Spinal cord (tissue), 10 donors: ENCODE measurements around the gene TES. TPM values are rescaled to one million over a fixed set of nuclear protein-coding genes. Genes with fewer than 3 reads are reported as not detected.
A peak's percentile ranks its signal among the peaks of the same experiment; 100 is the strongest.

Source experiments
- DNase-seq, 6 donors: peaks; one replicate each; pipeline versions ENCODE4 v3.0.0 to v3.0.0-alpha.2; 2013 to 2015; ENCODE audit warnings: low spot score in 6 of 6, low read depth in 4 of 6
- H3K27ac ChIP-seq: one replicate; pipeline ENCODE4 v1.5.1; 2013; ENCODE audit warnings: low read depth, low read length, control low read depth
- H3K27me3 ChIP-seq: one replicate; pipeline ENCODE4 v1.6.1; 2013; ENCODE audit warnings: low read length; ENCODE audit not compliant: control insufficient read depth, insufficient read depth
- H3K36me3 ChIP-seq: one replicate; pipeline ENCODE4 v1.6.1; 2013; ENCODE audit warnings: low read length; ENCODE audit not compliant: control insufficient read depth, insufficient read depth
- H3K4me1 ChIP-seq: one replicate; pipeline ENCODE4 v1.6.1; 2013; ENCODE audit warnings: low read length; ENCODE audit not compliant: control insufficient read depth, insufficient read depth
- H3K4me3 ChIP-seq: one replicate; pipeline ENCODE4 v1.5.1; 2013; ENCODE audit warnings: low read depth, low read length, control low read depth
- H3K9me3 ChIP-seq: one replicate; pipeline ENCODE4 v1.6.1; 2013; ENCODE audit warnings: low read length; ENCODE audit not compliant: control insufficient read depth, insufficient read depth
- WGBS: methylation state at CpG from one replicate; pipeline ENCODE4 v1.1.5; 2013; ENCODE audit warnings: missing lambda C conversion rate; ENCODE audit not compliant: insufficient coverage; 5-methylcytosine and 5-hydroxymethylcytosine counted together
- polyA plus RNA-seq, 2 donors: library from polyadenylated mRNA; unstranded; fragments of 120-200 nt; gene quantifications; one replicate each; pipeline ENCODE4 v1.2.1, GENCODE V29; 2013; ENCODE audit not compliant: insufficient read length in 2 of 2
- total RNA-seq, 2 donors: library from RNA; depleted of rRNA in 1 of 2; stranded (reverse); fragments of 120-200 nt in 1 of 2; fragments of >200 nt in 1 of 2; gene quantifications; one replicate each; pipeline versions ENCODE4 v1.2.3 to v1.2.4, GENCODE V29; 2013 to 2014
- donor health status: healthy.

The TES gene
- total and polyA plus RNA-seq, 4 donors: 13.1 to 35.4 (median 21.0) TPM

DNA sequence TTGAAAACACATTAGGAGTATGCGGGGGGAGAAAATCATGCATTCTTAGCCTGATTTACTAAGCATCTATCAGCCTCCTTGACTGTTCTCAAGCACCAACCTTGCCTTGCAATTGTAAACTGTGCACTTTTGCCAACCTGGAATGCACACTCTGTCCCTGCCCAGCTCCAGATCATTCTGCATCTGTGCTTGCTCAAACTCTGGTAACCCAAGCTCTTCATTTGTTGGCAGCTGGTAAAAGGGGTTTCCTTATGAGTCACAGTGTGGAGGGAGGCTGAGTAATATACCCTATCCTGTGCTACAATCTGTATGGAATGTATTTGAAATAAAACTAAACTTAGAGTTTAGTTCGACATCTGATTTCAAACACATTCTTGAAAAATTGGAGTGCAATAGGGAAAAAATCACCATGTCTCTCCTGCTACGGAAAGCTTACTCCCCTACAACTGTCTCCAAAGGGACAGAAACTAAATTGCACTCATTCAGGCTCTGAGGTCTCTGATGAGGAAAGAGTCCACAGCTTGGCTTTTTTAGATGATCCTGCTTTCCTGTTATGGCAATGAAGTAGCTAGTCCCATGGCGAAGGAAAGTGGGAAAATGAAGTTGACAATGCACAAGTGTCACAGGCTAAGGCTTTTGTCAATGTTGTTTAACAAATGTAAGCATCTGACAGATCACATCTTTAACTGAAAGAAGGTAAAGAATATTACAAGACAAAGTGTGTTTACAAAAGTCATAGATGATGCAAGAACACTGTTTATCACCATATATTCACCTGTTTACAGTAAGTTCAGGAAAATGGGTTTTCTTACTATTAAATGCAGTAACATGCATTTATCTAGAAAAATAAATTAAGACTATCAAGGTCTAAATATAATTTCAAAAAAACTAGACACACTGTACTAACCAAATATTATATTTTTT lies 61.9 kb downstream of the TES start:
- Histone ChIP-seq H3K27me3 (no peaks in the 10 kb centered on the region), H3K36me3 (no peaks in the 10 kb centered on the region), H3K4me3 (no peak overlapping the region), H3K27ac (no peak overlapping the region), H3K9me3 (no peaks in the 10 kb centered on the region), H3K4me1 (no peaks in the 10 kb centered on the region)
- DNase-seq: peak in 1 of 6 donors; percentile 14
- WGBS: 88% methylated on average over 3 of the region's 4 CpGs

DNA sequence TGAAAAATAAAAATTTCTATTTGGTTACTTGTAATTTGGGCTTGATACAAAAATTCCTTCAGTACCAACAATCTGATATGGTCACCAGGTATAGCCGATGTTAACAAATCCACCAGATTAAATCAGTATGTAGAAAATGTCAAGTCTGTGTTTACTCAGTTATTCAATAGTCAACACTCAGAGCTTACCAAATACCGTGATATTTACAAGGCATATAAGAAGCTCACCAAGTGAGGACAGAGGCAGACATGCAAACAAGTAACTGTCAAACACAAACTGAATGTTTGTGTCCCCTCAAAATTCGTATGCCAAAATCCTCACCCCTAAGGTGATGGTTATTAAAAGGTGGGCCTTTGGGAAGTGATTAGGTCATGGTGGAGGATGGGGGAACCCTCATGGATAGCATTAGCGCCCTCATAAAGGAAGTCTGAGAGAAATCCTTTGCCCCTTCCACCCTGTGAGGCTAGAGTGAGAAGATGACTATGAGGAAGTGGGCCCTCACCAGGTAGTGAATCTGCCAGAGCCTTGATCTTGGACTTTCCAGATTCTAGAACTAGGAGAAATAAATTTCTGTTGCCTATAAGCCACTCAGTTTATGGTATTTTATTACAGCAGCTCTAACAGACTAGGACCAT lies 63.1 kb downstream of the TES start:
- no peak for DNase-seq
- Histone ChIP-seq H3K27ac (no peak overlapping the region), H3K36me3 (no peaks in the 10 kb centered on the region), H3K9me3 (no peaks in the 10 kb centered on the region), H3K4me3 (no peak overlapping the region), H3K27me3 (no peaks in the 10 kb centered on the region), H3K4me1 (no peaks in the 10 kb centered on the region)
- 0% methylated on average over 2 of the region's 4 CpGs for WGBS

DNA sequence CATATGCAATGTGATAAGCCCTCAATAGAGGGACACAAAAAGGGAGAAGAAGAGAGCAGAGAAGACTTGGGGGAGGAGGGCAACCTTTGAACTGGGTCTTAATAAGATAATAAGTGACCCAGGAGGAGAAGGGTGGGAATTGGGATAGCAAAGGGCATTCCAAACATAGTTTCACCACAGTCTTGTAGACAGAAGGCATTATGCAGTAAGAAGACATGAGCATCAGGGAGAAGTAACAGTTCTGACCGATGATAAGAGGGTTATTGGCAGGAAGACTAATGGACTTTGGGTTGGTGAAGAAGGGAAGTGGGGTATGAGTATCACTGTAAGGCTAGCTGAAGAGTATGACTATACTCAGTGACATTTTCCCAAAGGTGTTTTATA lies 63.6 kb downstream of the TES start:
- no peaks in the 10 kb centered on the region for H3K4me1 ChIP-seq
- H3K9me3 ChIP-seq: no peaks in the 10 kb centered on the region
- H3K27me3 ChIP-seq: no peaks in the 10 kb centered on the region
- no peak overlapping the region for H3K27ac ChIP-seq
- DNase-seq: no peak
- H3K4me3 ChIP-seq: no peak overlapping the region
- WGBS: no CpG with 5 or more reads among the region's 1 CpG
- no peaks in the 10 kb centered on the region for H3K36me3 ChIP-seq

DNA sequence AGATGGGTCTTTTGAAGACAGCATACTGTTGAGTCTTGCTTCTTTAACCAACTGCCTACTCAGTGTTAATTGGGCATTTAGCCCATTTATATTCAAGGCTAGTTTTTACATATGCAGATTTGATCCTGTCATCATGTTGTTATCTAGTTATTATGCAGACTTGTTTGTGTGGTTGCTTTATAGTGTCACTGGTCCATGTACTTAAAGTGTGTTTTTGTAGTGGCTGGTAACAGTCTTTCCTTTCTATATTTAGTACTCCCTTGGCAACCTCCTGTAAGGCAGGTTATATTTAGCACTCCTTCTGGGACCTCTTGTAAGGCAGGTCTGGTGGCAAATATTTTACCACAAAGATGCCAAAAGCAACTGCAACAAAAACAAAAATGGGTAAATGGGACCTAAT lies 66.7 kb downstream of the TES start:
- Histone ChIP-seq H3K36me3 (no peaks in the 10 kb centered on the region), H3K27me3 (no peaks in the 10 kb centered on the region), H3K4me1 (no peaks in the 10 kb centered on the region), H3K4me3 (no peak overlapping the region), H3K27ac (no peak overlapping the region), H3K9me3 (no peaks in the 10 kb centered on the region)
- no peak for DNase-seq

DNA sequence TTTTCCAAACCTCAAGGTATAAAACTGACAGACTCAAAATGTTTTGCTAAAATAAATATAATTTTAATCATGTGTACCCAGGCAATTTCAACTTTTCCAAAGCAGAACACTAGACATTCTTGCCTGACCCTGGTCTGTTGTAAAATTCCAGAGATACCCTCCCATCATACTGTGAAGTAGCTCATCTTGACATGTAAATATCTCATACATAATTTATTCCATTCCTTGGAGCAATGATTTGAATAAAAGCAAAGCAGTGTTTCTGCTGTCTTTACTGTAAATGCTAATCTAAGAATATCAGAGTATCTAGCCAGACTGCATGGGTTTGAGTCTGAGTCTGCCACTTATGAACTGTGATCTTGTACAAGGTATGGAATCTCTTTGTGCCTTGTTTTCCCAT lies 68.9 kb downstream of the TES start:
- Histone ChIP-seq H3K9me3 (no peaks in the 10 kb centered on the region), H3K27me3 (no peaks in the 10 kb centered on the region), H3K4me1 (no peaks in the 10 kb centered on the region), H3K36me3 (no peaks in the 10 kb centered on the region), H3K4me3 (no peak overlapping the region), H3K27ac (no peak overlapping the region)
- no peak for DNase-seq

DNA sequence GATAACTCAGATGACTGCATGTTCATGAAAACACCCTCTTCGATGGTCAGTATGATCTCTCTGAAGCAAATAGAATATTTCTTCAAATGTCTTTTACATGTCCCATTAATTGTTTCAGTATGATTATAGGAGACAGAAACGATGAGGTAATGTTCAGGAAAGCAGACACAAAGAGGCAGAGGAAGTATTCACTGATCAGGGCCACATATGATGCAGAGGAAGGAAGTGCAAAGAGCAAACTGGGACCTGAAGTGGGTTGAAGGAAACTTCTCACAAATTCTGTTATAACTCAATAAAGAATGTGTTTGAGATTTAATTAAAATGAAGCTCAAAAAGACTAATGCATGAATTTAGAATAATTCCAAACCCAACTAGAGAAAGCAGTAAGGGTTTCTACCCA lies 70.5 kb downstream of the TES start:
- Histone ChIP-seq H3K27me3 (no peaks in the 10 kb centered on the region), H3K36me3 (no peaks in the 10 kb centered on the region), H3K9me3 (no peaks in the 10 kb centered on the region), H3K4me1 (no peaks in the 10 kb centered on the region), H3K4me3 (no peak overlapping the region), H3K27ac (no peak overlapping the region)
- DNase-seq: no peak
- WGBS: no CpG with 5 or more reads among the region's 2 CpGs

DNA sequence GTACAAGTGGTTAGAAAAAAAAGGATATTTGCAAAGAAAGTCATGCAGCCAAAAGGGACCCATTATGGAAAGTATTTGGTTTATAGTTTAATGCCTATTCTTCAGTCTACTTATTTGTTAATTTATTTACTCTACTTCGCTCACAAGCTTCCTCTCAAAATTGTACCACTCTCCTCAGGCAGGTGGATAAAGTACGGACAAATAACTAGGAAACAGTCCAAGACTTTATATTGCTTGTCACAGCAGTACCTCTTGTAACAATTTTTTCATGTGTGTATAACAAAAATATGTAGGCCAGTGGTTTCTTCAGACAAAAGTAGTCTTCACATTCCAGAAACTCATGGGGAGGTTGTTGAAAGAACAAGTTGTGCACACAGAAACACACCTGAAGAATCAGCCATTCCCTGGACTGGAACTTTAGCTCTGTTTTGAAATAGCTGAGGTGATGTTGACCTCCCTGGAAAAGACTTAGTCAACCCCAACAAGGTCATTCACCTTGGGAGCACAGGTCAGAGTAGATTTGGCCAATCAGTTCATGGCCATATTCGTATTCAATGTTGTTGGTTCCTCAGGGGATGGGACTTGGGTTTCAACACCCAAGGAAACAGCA lies 73.4 kb downstream of the TES start:
- no peak for DNase-seq
- Histone ChIP-seq H3K27ac (no peak overlapping the region), H3K27me3 (no peaks in the 10 kb centered on the region), H3K4me1 (no peaks in the 10 kb centered on the region), H3K4me3 (no peak overlapping the region), H3K36me3 (no peaks in the 10 kb centered on the region), H3K9me3 (no peaks in the 10 kb centered on the region)
- no CpG with 5 or more reads among the region's 3 CpGs for WGBS

DNA sequence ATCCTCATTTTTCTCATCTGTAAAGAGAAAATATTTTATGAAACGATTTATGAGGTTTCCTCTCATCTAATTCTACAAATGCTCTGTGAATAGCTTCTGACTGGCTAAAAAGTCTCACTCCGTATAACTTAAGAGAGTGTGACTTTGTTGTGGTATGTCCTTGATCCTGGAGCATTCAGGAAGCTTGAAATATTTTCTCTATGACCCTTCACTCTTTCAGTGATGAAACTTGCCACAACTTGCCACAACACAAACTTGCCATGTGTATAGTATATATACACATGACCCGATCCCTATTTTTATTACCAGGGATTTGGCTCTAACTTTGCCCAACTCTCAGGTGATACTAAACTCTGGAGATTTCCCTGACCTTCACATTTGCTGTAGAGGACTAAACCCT lies 74.1 kb downstream of the TES start:
- no peak overlapping the region for H3K4me3 ChIP-seq
- no peak for DNase-seq
- no peaks in the 10 kb centered on the region for H3K9me3 ChIP-seq
- H3K27ac ChIP-seq: no peak overlapping the region
- no CpG with 5 or more reads among the region's 3 CpGs for WGBS
- H3K27me3 ChIP-seq: no peaks in the 10 kb centered on the region
- H3K4me1 ChIP-seq: no peaks in the 10 kb centered on the region
- H3K36me3 ChIP-seq: no peaks in the 10 kb centered on the region

DNA sequence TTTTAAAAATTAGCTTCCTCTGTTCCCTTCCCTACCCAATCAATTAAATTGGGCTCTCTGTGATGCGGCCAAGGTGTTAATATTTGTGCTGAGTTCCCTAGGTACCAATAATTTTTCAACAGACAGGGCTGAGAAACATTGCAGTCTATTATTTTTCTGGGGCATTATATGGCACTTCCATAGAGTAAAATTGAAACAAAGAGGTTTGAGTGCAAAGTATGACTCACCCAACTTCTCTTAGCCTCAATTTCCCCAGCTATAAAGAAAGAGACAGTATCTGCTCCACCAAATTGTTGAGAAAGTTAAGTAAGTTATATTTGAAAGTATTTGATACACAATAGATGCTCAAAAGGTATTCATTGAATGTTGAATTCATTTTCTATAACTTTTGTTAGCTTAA lies 74.9 kb downstream of the TES start:
- DNase-seq: no peak
- H3K27ac ChIP-seq: no peak overlapping the region
- H3K36me3 ChIP-seq: no peaks in the 10 kb centered on the region
- no peak overlapping the region for H3K4me3 ChIP-seq
- no peaks in the 10 kb centered on the region for H3K27me3 ChIP-seq
- H3K9me3 ChIP-seq: no peaks in the 10 kb centered on the region
- no CpG with 5 or more reads among the region's 1 CpG for WGBS
- no peaks in the 10 kb centered on the region for H3K4me1 ChIP-seq

DNA sequence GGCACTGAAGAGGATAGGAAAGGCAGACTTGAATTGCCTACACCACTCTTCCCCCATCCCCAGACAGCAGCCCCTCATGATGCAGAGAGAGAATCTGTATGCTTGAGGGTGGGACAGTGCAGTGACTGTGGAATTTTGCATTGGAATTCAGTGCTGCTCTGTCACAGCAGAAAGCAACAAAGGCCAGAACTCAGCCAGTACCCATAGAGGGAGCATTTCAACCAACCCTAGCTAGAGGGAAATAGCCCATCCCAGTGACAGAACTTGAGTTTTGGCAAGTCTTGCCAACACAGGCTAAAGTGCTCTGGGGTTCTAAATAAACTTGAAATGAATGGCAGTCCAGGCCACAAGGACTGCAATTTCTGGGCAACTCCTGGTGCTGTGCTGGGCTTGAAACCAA lies 80.4 kb downstream of the TES start:
- no peak overlapping the region for H3K4me3 ChIP-seq

More for the DNA sequence above, 80.4 kb downstream of the TES start:
- H3K9me3 ChIP-seq: peaks cover 6% of the 10 kb centered on the region
- no peak overlapping the region for H3K27ac ChIP-seq
- DNase-seq: no peak
- H3K27me3 ChIP-seq: no peaks in the 10 kb centered on the region
- no peaks in the 10 kb centered on the region for H3K36me3 ChIP-seq
- H3K4me1 ChIP-seq: no peaks in the 10 kb centered on the region
